HL-60 (cell line): ENCODE measurements around the gene DNAJC1.

Experiments used
- DNase-seq, 2 experiments: peaks; one replicate each; pipeline ENCODE4 v3.0.0-alpha.2; 2010 to 2020; ENCODE audit warnings: low read depth in 1 of 2, low spot score in 1 of 2
- H3K27ac ChIP-seq: fragments of 250-450 bp; sonication (Bioruptor Pico); replicated peaks from 2 replicates; pipeline ENCODE4 v1.5.1; 2020; ENCODE audit warnings: mild to moderate bottlenecking, moderate library complexity
- H3K27me3 ChIP-seq: fragments of 250-450 bp; sonication (Bioruptor Pico); 2 replicates; pipeline ENCODE4 v1.5.1; 2021; ENCODE audit warnings: mild to moderate bottlenecking, moderate library complexity; ENCODE audit not compliant: insufficient read depth, poor library complexity, severe bottlenecking
- H3K4me3 ChIP-seq: replicated peaks from 2 replicates; pipeline ENCODE4 v1.5.1; 2011; ENCODE audit warnings: mild to moderate bottlenecking, control low read depth, low read length; ENCODE audit not compliant: insufficient read depth
- GABPA ChIP-seq: IDR thresholded peaks from 2 replicates; pipeline ENCODE4 v1.6.1; 2012; ENCODE audit warnings: low read depth
- POLR2AphosphoS5 ChIP-seq: IDR thresholded peaks from 2 replicates; pipeline ENCODE4 v1.6.1; 2012; ENCODE audit warnings: low read depth
- REST ChIP-seq: IDR thresholded peaks from 2 replicates; pipeline ENCODE4 v1.6.1; 2012; ENCODE audit warnings: low read depth; ENCODE audit not compliant: insufficient replicate concordance
- SPI1 ChIP-seq: IDR thresholded peaks from 2 replicates; pipeline ENCODE4 v1.6.1; 2012; ENCODE audit warnings: low read depth, mild to moderate bottlenecking, borderline replicate concordance
- TF ChIP-seq, protein P1 (sequence below): IDR thresholded peaks from one replicate; pipeline ENCODE4 v1.5.1; 2011; ENCODE audit warnings: low read length, control low read depth, inconsistent platforms; ENCODE audit not compliant: insufficient read depth

The DNAJC1 gene

DNA sequence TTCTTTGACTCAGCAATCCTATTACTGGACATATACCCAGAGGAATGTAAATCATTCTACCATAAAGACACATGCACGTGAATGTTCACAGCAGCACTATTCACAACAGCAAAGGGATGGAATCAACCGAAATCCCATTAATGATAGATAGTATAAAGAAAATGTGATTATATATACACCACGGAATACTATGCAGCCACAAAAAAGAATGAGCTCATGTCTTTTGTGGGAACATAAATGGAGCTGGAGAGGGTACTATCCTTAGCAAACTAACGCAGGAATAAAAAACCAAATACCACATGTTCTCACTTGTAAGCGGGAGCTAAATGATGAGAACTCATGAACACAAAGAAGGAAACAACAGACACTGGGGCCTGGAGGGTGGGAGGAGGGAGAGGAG is 201.9 kb downstream of the DNAJC1 start:
- Histone ChIP-seq H3K27me3 (no peaks in the 10 kb centered on the region), H3K4me3 (no peak overlapping the region), H3K27ac (no peak overlapping the region)
- no peak for TF ChIP-seq POLR2AphosphoS5
- TF ChIP-seq GABPA, result no peak
- TF ChIP-seq SPI1, result no peak
- TF ChIP-seq, protein P1, sequence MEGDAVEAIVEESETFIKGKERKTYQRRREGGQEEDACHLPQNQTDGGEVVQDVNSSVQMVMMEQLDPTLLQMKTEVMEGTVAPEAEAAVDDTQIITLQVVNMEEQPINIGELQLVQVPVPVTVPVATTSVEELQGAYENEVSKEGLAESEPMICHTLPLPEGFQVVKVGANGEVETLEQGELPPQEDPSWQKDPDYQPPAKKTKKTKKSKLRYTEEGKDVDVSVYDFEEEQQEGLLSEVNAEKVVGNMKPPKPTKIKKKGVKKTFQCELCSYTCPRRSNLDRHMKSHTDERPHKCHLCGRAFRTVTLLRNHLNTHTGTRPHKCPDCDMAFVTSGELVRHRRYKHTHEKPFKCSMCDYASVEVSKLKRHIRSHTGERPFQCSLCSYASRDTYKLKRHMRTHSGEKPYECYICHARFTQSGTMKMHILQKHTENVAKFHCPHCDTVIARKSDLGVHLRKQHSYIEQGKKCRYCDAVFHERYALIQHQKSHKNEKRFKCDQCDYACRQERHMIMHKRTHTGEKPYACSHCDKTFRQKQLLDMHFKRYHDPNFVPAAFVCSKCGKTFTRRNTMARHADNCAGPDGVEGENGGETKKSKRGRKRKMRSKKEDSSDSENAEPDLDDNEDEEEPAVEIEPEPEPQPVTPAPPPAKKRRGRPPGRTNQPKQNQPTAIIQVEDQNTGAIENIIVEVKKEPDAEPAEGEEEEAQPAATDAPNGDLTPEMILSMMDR, result no peak
- TF ChIP-seq REST, result no peak
- no peak for DNase-seq

GRCh38 chr10:21797984-21798765 is 205.4 kb downstream of the DNAJC1 start:
- H3K27me3 ChIP-seq, result no peaks in the 10 kb centered on the region
- no peak overlapping the region for H3K27ac ChIP-seq
- no peak overlapping the region for H3K4me3 ChIP-seq
- TF ChIP-seq POLR2AphosphoS5 (no peak), REST (no peak), SPI1 (no peak), GABPA (no peak)
- TF ChIP-seq, protein P1, result no peak
- no peak for DNase-seq

- Histone ChIP-seq H3K4me3 (no peak overlapping the region), H3K27me3 (no peaks in the 10 kb centered on the region), H3K27ac (no peak overlapping the region)
- DNase-seq, result no peak
- TF ChIP-seq, protein P1, result no peak
- no peak for TF ChIP-seq REST
- no peak for TF ChIP-seq POLR2AphosphoS5
- TF ChIP-seq SPI1, result no peak
Observed at GRCh38 chr10:21797533-21797932, 206.0 kb downstream of the DNAJC1 start.
